Loucy (cell line): ENCODE results near the gene FBXL19.

ENCODE experiments used
- CTCF ChIP-seq: fragments of 200-600 bp; sonication (generic); conservative IDR thresholded peaks from 2 replicates; pipeline ENCODE4 v1.5.1; 2014; ENCODE audit warnings: mild to moderate bottlenecking, antibody characterized with exemption, low read length
- EZH2phosphoT487 ChIP-seq: fragments of 200-600 bp; IDR thresholded peaks from 2 replicates; pipeline ENCODE4 v1.6.1; 2018; ENCODE audit warnings: antibody characterized with exemption, mild to moderate bottlenecking, moderate library complexity, borderline replicate concordance

DNA sequence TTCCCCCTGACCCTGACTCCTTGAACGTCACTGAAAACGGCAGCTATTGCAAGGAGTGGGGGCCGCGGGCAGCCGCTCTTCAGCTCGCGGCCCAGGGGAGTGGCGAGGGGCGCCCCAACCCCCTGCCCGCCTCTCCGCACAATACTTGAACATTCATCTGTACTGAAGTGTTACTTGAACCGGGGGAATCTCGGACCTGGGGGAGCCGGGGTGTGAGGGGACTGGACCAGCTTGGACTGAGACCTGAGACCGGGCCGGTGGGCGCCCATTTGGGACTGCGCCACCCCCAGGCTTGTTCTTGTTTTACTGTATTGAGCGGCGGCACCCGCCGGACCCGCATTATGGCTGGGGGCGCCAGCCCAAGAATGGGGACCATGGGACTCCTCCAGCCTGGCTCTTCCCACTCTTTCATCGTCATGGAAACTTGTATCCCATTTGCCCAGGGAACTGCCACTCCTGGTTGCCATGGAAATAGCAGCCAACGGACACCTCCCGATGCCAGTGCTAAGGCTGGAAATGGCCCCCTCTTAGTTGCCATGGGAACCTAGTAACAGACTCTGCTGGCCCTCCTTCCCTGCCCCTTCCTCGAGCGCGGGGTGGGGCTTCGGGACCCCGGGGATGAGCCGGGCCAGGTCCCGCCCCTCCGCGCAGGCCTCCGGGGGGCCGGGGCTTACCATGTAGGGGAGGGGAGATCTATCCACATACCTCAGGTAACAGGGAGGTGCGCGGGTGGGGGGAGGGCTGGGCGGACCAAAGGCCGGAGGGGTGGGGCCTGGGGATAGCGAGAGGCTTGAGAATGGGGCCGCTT, 24.7 kb downstream of the FBXL19 start:
- TF ChIP-seq CTCF (no peak), EZH2phosphoT487 (no peak)
